ENCODE results near the gene ZBED6.
A peak's percentile ranks its signal among the peaks of the same experiment; 100 is the strongest.
"Not testable (repeated sequence)": the region's sequence is repeated elsewhere in the genome, so short reads cannot be mapped to it uniquely, and the experiment has no call there.

Gene ZBED6

GRCh38 chr1:203758749-203759148 lies 36.7 kb upstream of the ZBED6 start:
- H3K36me3 ChIP-seq (ENCODE audit: control insufficient read depth in 4 of 4, insufficient read depth in 4 of 4, low read length in 3 of 4); H3K27me3 ChIP-seq (replicated peaks in 2 of 5; ENCODE audit: control insufficient read depth in 4 of 5, insufficient read depth in 5 of 5, low read length in 4 of 5); H3K27ac ChIP-seq (ENCODE audit: insufficient read depth in 1 of 2, low read depth in 1 of 2, low read length in 2 of 2, poor library complexity in 1 of 2, severe bottlenecking in 2 of 2); H3K9me3 ChIP-seq (ENCODE audit: control extremely low read depth in 1 of 5, control insufficient read depth in 4 of 5, insufficient read depth in 2 of 5, low read depth in 1 of 5, low read length in 4 of 5); H3K4me3 ChIP-seq (ENCODE audit: control insufficient read depth in 1 of 7, extremely low read depth in 1 of 7, insufficient read depth in 4 of 7, low read depth in 2 of 7, low read length in 6 of 7); CTCF ChIA-PET; DNase-seq; H3K4me1 ChIP-seq (ENCODE audit: control extremely low read depth in 1 of 4, control insufficient read depth in 4 of 4, insufficient read depth in 4 of 4, low read length in 3 of 4): not testable (repeated sequence)
- POLR2A ChIA-PET = interaction anchor here (0.6 kb wide), 1 partner anchor 26 kb away, joined by 7 read pairs; no protein-coding TSS in a partner anchor
- WGBS (ENCODE audit: insufficient coverage) = 100% methylated on average over 1 of the region's 2 CpGs

GRCh38 chr1:203760506-203760905 lies 34.9 kb upstream of the ZBED6 start:
- CTCF ChIA-PET = no interaction called here
- no peaks in the 10 kb centered on the region for H3K27me3 ChIP-seq (replicated peaks in 2 of 5; ENCODE audit: control insufficient read depth in 4 of 5, insufficient read depth in 5 of 5, low read length in 4 of 5)
- 100% methylated on average over 1 of the region's 3 CpGs for WGBS (ENCODE audit: insufficient coverage)
- peaks cover 2 to 22% (median 5%) of the 10 kb centered on the region in 4 experiments for H3K4me1 ChIP-seq (ENCODE audit: control extremely low read depth in 1 of 4, control insufficient read depth in 4 of 4, insufficient read depth in 4 of 4, low read length in 3 of 4)
- H3K9me3 ChIP-seq (ENCODE audit: control extremely low read depth in 1 of 5, control insufficient read depth in 4 of 5, insufficient read depth in 2 of 5, low read depth in 1 of 5, low read length in 4 of 5) = no peaks in the 10 kb centered on the region
- H3K27ac ChIP-seq (ENCODE audit: insufficient read depth in 1 of 2, low read depth in 1 of 2, low read length in 2 of 2, poor library complexity in 1 of 2, severe bottlenecking in 2 of 2) = no peak overlapping the region
- POLR2A ChIA-PET = no interaction called here
- H3K36me3 ChIP-seq (ENCODE audit: control insufficient read depth in 4 of 4, insufficient read depth in 4 of 4, low read length in 3 of 4) = no peaks in the 10 kb centered on the region
- H3K4me3 ChIP-seq (ENCODE audit: control insufficient read depth in 1 of 7, extremely low read depth in 1 of 7, insufficient read depth in 4 of 7, low read depth in 2 of 7, low read length in 6 of 7) = no peak overlapping the region
- no peak for DNase-seq

GRCh38 chr1:203761958-203762357 lies 33.5 kb upstream of the ZBED6 start:
- peaks cover 2 to 22% (median 7%) of the 10 kb centered on the region in 4 experiments for H3K4me1 ChIP-seq (ENCODE audit: control extremely low read depth in 1 of 4, control insufficient read depth in 4 of 4, insufficient read depth in 4 of 4, low read length in 3 of 4)
- H3K36me3 ChIP-seq (ENCODE audit: control insufficient read depth in 4 of 4, insufficient read depth in 4 of 4, low read length in 3 of 4); POLR2A ChIA-PET; H3K27me3 ChIP-seq (replicated peaks in 2 of 5; ENCODE audit: control insufficient read depth in 4 of 5, insufficient read depth in 5 of 5, low read length in 4 of 5); CTCF ChIA-PET; H3K27ac ChIP-seq (ENCODE audit: insufficient read depth in 1 of 2, low read depth in 1 of 2, low read length in 2 of 2, poor library complexity in 1 of 2, severe bottlenecking in 2 of 2); DNase-seq; H3K9me3 ChIP-seq (ENCODE audit: control extremely low read depth in 1 of 5, control insufficient read depth in 4 of 5, insufficient read depth in 2 of 5, low read depth in 1 of 5, low read length in 4 of 5); H3K4me3 ChIP-seq (ENCODE audit: control insufficient read depth in 1 of 7, extremely low read depth in 1 of 7, insufficient read depth in 4 of 7, low read depth in 2 of 7, low read length in 6 of 7): not testable (repeated sequence)
- WGBS (ENCODE audit: insufficient coverage) = 100% methylated on average over 4 of the region's 7 CpGs

- H3K4me1 ChIP-seq (ENCODE audit: control extremely low read depth in 1 of 4, control insufficient read depth in 4 of 4, insufficient read depth in 4 of 4, low read length in 3 of 4) = peaks cover 2 to 24% (median 9%) of the 10 kb centered on the region in 4 experiments
- POLR2A ChIA-PET = no interaction called here
- no peak overlapping the region for H3K27ac ChIP-seq (ENCODE audit: insufficient read depth in 1 of 2, low read depth in 1 of 2, low read length in 2 of 2, poor library complexity in 1 of 2, severe bottlenecking in 2 of 2)
- no peaks in the 10 kb centered on the region for H3K27me3 ChIP-seq (replicated peaks in 2 of 5; ENCODE audit: control insufficient read depth in 4 of 5, insufficient read depth in 5 of 5, low read length in 4 of 5)
- DNase-seq = no peak
- no peaks in the 10 kb centered on the region for H3K36me3 ChIP-seq (ENCODE audit: control insufficient read depth in 4 of 4, insufficient read depth in 4 of 4, low read length in 3 of 4)
- H3K4me3 ChIP-seq (ENCODE audit: control insufficient read depth in 1 of 7, extremely low read depth in 1 of 7, insufficient read depth in 4 of 7, low read depth in 2 of 7, low read length in 6 of 7) = no peak overlapping the region
- no peaks in the 10 kb centered on the region for H3K9me3 ChIP-seq (ENCODE audit: control extremely low read depth in 1 of 5, control insufficient read depth in 4 of 5, insufficient read depth in 2 of 5, low read depth in 1 of 5, low read length in 4 of 5)
- CTCF ChIA-PET = interaction anchor here (1.3 kb wide), 1 partner anchor 23 kb away, joined by 3 read pairs; no protein-coding TSS in a partner anchor
- WGBS (ENCODE audit: insufficient coverage) = 100% methylated on average over 1 of the region's 1 CpG
Observed at GRCh38 chr1:203763505-203763904, 31.9 kb upstream of the ZBED6 start.

- no peaks in the 10 kb centered on the region for H3K9me3 ChIP-seq (ENCODE audit: control extremely low read depth in 1 of 5, control insufficient read depth in 4 of 5, insufficient read depth in 2 of 5, low read depth in 1 of 5, low read length in 4 of 5)
- H3K4me1 ChIP-seq (ENCODE audit: control extremely low read depth in 1 of 4, control insufficient read depth in 4 of 4, insufficient read depth in 4 of 4, low read length in 3 of 4) = peaks cover 2 to 30% (median 16%) of the 10 kb centered on the region in 4 experiments
- H3K4me3 ChIP-seq (ENCODE audit: control insufficient read depth in 1 of 7, extremely low read depth in 1 of 7, insufficient read depth in 4 of 7, low read depth in 2 of 7, low read length in 6 of 7) = no peak overlapping the region
- no peaks in the 10 kb centered on the region for H3K27me3 ChIP-seq (replicated peaks in 2 of 5; ENCODE audit: control insufficient read depth in 4 of 5, insufficient read depth in 5 of 5, low read length in 4 of 5)
- WGBS (ENCODE audit: insufficient coverage) = 90% methylated on average over 2 of the region's 3 CpGs
- DNase-seq = no peak
- ChIA-PET POLR2A (no interaction called here), CTCF (interaction anchor here (1.7 to 2.3 kb wide), 2 partner anchors 11 to 15 kb away, joined by 5 to 7 read pairs; no protein-coding TSS in a partner anchor)
- no peaks in the 10 kb centered on the region for H3K36me3 ChIP-seq (ENCODE audit: control insufficient read depth in 4 of 4, insufficient read depth in 4 of 4, low read length in 3 of 4)
- H3K27ac ChIP-seq (ENCODE audit: insufficient read depth in 1 of 2, low read depth in 1 of 2, low read length in 2 of 2, poor library complexity in 1 of 2, severe bottlenecking in 2 of 2) = no peak overlapping the region
Observed at GRCh38 chr1:203764105-203765028, 31.1 kb upstream of the ZBED6 start.

- Histone ChIP-seq H3K4me1 (ENCODE audit: control extremely low read depth in 1 of 4, control insufficient read depth in 4 of 4, insufficient read depth in 4 of 4, low read length in 3 of 4) (peaks cover 5 to 35% (median 22%) of the 10 kb centered on the region in 4 experiments), H3K27me3 (replicated peaks in 2 of 5; ENCODE audit: control insufficient read depth in 4 of 5, insufficient read depth in 5 of 5, low read length in 4 of 5) (no peaks in the 10 kb centered on the region), H3K4me3 (ENCODE audit: control insufficient read depth in 1 of 7, extremely low read depth in 1 of 7, insufficient read depth in 4 of 7, low read depth in 2 of 7, low read length in 6 of 7) (peak within 1 kb of the TSS in 2 of 7 experiments; percentile 20 to 31), H3K9me3 (ENCODE audit: control extremely low read depth in 1 of 5, control insufficient read depth in 4 of 5, insufficient read depth in 2 of 5, low read depth in 1 of 5, low read length in 4 of 5) (no peaks in the 10 kb centered on the region), H3K27ac (ENCODE audit: insufficient read depth in 1 of 2, low read depth in 1 of 2, low read length in 2 of 2, poor library complexity in 1 of 2, severe bottlenecking in 2 of 2) (peak within 1 kb of the TSS in 1 of 2 experiments; percentile 18), H3K36me3 (ENCODE audit: control insufficient read depth in 4 of 4, insufficient read depth in 4 of 4, low read length in 3 of 4) (no peaks in the 10 kb centered on the region)
- POLR2A ChIA-PET = interaction anchor here (0.5 to 0.6 kb wide), 2 partner anchors 139 to 1430 kb away, joined by 3 read pairs; partner anchors contain the start of gene ATP2B4
- CTCF ChIA-PET = interaction anchor here (1.5 to 2.3 kb wide), 3 partner anchors 11 to 19 kb away, joined by 3 to 7 read pairs (median 5); no protein-coding TSS in a partner anchor
- WGBS (ENCODE audit: insufficient coverage) = 88% methylated on average over 15 of the region's 16 CpGs
- DNase-seq = peak in 2 of 3 donors; percentile 75 to 82
Observed at GRCh38 chr1:203765029-203765837, 30.2 kb upstream of the ZBED6 start, which contains the start of gene LAX1. LAX1 (plus strand) TSS chr1:203765183; CDS start chr1:203765566, 383 bp downstream.

All from common myeloid progenitor, CD34-positive (primary cell).